GM19099 (cell line): ENCODE measurements around the gene ANKRD34C.

ENCODE experiments used
- POLR2A ChIP-seq: IDR thresholded peaks from 3 replicates; pipeline ENCODE4 v1.6.1; 2011; ENCODE audit warnings: low read depth; ENCODE audit not compliant: insufficient read length; ENCODE audit errors: extremely low read depth

The ANKRD34C gene

GRCh38 chr15:79299126-79299840 lies 16.8 kb downstream of the ANKRD34C start:
- no peak for TF ChIP-seq POLR2A

- TF ChIP-seq POLR2A, result no peak
These were observed 17.3 kb downstream of the ANKRD34C start for GRCh38 chr15:79299841-79300235.

- no peak for TF ChIP-seq POLR2A
These were observed 24.7 kb downstream of the ANKRD34C start for GRCh38 chr15:79307251-79307650.

DNA sequence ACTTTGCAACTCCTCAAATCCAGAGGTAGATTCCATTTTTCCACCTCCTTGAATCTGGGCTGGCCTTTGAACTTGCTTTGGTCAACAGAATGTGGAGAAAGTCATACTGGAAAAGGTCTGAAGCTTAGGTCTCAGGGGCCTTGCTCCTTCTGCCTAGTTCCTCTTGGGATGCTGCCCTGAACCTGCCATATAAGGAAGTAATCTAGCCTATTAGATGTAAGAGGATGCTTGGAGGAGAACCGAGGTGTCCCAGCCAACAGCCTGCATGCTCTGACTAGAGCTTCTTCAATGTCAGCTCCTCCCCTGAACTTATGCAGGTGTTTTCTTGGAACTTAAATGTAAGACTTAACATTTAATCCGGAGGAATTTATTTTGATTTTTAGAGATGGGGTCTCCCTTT lies 26.4 kb downstream of the ANKRD34C start:
- TF ChIP-seq POLR2A, result no peak

- TF ChIP-seq POLR2A, result no peak
These were observed 28.1 kb downstream of the ANKRD34C start for GRCh38 chr15:79310612-79310984.

DNA sequence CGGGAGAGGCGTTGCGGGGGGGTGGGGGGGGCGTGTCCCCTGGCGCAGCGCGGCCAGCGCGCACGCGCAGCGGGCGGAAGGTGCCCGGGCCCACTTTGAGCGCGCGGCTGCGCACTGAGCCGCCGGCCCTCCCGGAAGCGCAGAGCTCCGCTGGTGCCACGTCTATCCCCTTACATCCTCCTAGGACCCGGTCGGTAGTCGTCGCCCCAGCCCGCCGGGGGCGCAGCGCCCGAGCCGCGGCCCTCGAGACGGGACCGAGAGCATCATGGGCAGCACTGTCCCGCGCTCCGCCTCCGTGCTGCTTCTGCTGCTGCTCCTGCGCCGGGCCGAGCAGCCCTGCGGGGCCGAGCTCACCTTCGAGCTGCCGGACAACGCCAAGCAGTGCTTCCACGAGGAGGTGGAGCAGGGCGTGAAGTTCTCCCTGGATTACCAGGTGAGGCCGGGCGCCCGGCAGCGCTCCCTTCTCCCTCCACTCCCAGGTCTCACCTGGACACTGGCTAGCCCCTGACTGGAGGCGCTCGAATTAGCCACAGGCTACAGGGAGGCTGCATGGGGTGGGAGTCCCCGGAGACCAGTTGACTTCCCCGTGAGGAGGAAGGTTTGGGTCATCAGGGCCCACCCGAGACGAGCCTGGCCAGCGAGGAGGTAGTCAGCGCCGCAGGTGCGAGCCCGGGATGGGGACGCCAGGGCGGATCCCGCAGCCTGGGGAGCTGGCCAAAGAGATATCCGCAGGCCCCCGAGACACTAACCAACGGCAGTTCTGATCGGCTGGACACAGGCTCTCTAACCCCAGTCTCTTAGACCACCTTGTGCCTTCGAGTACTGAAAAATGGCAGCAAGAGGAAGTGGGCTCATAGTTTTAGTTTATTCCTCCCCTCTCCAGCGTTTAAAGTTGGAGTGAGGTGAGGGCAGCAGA lies 28.7 kb downstream of the ANKRD34C start, which contains the start of gene TMED3:
TSS of gene TMED3 (plus strand) at position 128 of the 916 bp plus-strand sequence. CDS start at position 266, 138 bp downstream.
- peak; percentile 77 for TF ChIP-seq POLR2A

GRCh38 chr15:79311901-79312553 lies 29.5 kb downstream of the ANKRD34C start:
- TF ChIP-seq POLR2A, result no peak

GRCh38 chr15:79314186-79314585 lies 31.7 kb downstream of the ANKRD34C start:
- TF ChIP-seq POLR2A, result no peak

- TF ChIP-seq POLR2A, result no peak
These were observed 32.3 kb downstream of the ANKRD34C start for GRCh38 chr15:79314811-79315210.

- no peak for TF ChIP-seq POLR2A
These were observed 33.3 kb downstream of the ANKRD34C start for GRCh38 chr15:79315623-79316328.

- TF ChIP-seq POLR2A, result no peak
These were observed 34.3 kb downstream of the ANKRD34C start for GRCh38 chr15:79316864-79317263.

DNA sequence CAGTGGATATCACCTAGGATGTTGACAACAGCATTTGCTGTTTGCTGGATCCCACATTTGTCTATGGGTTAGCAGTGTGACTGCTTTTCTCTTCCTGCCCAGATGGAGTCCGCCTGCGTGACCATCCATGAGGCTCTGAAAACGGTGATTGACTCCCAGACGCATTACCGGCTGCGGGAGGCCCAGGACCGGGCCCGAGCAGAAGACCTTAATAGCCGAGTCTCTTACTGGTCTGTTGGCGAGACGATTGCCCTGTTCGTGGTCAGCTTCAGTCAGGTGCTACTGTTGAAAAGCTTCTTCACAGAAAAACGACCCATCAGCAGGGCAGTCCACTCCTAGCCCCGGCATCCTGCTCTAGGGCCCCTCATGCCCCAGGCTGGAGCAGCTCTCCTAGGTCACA lies 39.4 kb downstream of the ANKRD34C start:
- no peak for TF ChIP-seq POLR2A

DNA sequence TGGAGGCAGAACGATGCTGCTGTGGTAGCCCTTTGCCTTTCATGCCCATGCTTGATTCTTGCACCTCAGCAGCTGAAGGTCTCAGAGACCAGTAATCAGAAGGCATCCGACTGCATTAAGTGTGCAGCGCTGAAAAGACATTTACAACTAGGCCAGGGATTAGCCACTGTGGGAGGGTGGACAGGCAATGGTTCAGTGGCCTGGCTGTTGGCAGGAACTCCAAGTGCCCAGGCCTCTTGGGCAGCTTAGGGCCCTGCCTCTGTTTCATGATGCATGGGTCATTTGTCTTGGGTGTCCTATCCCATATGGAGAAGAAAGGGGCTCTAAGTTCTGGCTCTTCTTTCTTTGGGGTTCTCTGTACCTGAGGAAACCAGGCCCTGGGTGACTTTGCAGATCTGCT lies 39.8 kb downstream of the ANKRD34C start:
- no peak for TF ChIP-seq POLR2A

GRCh38 chr15:79322945-79323344 lies 40.4 kb downstream of the ANKRD34C start:
- no peak for TF ChIP-seq POLR2A

- TF ChIP-seq POLR2A, result no peak
These were observed 46.7 kb downstream of the ANKRD34C start for GRCh38 chr15:79329171-79329611.
